Esophagus mucosa (tissue), 1 donor: ENCODE measurements around the gene KCNJ15. TPM values are rescaled to one million over a fixed set of nuclear protein-coding genes. Genes with fewer than 3 reads are reported as not detected.

ENCODE experiments used
- ATAC-seq: fragments of 200-7000 bp; cut with Tn5 transposase; one replicate; pipeline ENCODE4 v1.9.1; 2020
- total RNA-seq: library from RNA; stranded (reverse); gene quantifications from one replicate; pipeline ENCODE4 v1.2.4, GENCODE V29; 2023
- donor health status: DM: yes; HTN: yes; CAD: no.

KCNJ15 gene
- total RNA-seq: 15.5 TPM

- ATAC-seq: peak; percentile 68
These were observed at the start of gene KCNJ15 for GRCh38 chr21:38256599-38257302. Gene KCNJ15 (plus strand): TSS chr21:38256991. CDS start chr21:38299262, 42,271 bp downstream.

DNA sequence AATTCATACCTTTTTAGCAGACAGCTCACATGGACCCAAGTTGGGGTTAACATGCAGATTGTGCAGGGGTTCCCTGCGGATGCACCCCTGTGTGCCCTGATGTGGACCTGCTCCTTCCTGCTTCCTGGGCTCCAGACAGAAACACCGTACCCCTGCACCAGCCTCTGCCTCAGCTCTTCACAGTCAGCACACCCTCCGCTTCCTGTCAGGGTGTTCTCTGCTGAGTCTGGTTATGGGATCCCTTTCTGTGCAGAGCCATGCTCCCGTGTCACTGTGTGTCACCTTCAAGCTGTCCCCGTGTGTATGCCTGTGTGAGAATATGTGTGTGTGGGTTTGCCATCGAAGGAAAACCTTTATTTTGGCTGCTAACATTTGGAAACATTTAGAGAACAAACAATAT is 48.7 kb upstream of the KCNJ15 start:
- ATAC-seq: no peak

GRCh38 chr21:38211321-38211720 is 45.5 kb upstream of the KCNJ15 start:
- ATAC-seq: no peak

- ATAC-seq: no peak
These were observed 44.1 kb upstream of the KCNJ15 start for GRCh38 chr21:38212706-38213105.

- ATAC-seq: peak; percentile 77
These were observed 37.7 kb upstream of the KCNJ15 start for GRCh38 chr21:38219049-38219628.

GRCh38 chr21:38220270-38220737 is 36.5 kb upstream of the KCNJ15 start:
- peak; percentile 44 for ATAC-seq

DNA sequence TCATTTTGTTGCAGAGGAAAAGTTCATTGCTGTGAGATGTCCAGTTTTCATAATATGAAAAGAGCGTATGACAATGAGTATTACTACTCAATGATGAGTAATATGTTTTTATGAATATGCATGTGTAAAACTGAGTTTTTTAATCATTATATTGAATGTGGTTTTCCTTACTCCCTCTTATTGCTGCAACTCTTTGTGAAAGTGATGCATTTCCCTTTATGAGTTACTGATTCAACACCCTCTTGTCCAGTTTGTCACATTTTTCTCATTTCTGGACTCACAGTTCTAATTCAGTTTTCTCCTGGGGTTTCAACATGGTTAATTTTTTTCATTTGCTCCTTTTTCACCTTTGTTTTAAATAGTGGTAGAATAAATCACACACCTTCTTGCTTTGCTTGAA is 35.2 kb upstream of the KCNJ15 start:
- ATAC-seq: no peak

DNA sequence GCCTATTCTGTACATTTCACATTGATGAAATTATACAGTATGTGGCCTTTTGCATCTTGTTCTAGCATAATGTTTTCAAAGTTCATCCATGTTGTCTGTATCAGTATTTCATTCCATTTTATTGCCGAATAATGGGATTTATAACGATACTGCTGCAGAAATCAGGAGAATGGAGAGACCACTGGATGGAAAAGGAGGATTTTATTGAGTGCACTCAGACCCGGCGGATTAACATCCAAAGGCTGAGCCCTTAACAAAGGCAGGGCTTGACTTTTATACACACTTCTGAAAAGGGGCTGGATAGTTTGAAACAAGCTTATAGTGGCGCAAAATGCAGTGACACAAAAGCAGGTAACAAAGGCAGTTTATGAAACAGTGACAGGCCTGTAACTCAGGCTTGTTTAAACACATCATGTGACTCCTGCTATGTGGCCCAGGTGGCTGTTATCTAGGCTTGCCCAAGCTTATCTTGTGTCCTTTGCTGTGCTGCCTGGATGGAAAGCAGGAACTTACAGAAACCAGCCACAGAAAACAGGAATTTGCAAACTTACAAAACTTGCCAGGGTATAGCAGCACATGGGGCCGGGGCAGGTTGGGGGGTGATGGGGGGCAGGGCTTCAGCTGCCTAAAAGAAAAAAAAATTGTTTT is 32.8 kb upstream of the KCNJ15 start:
- no peak for ATAC-seq

DNA sequence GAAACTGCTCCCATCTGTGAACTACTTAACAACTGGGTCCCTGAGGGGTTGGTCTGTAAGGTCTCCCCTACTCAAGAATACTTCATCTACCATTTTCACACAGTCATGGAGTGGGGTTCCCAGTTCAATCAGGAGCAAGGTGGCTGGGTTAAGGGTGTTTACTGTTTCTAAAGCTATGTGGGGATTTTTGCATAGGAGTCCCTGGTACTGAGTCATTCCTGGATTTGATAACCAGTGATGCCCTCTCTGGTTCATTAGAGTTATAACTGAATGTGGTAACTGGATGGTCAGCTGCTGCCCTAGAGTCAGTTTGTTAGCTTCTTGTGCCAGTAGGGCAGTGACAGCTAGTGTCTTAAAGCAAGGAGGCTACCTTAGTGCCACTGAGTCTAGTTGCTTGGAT is 29.4 kb upstream of the KCNJ15 start:
- no peak for ATAC-seq

GRCh38 chr21:38228115-38228514 is 28.7 kb upstream of the KCNJ15 start:
- ATAC-seq: peak; percentile 72

GRCh38 chr21:38228537-38228936 is 28.3 kb upstream of the KCNJ15 start:
- ATAC-seq: no peak

- ATAC-seq: no peak
These were observed 27.4 kb upstream of the KCNJ15 start for GRCh38 chr21:38229260-38229877.

DNA sequence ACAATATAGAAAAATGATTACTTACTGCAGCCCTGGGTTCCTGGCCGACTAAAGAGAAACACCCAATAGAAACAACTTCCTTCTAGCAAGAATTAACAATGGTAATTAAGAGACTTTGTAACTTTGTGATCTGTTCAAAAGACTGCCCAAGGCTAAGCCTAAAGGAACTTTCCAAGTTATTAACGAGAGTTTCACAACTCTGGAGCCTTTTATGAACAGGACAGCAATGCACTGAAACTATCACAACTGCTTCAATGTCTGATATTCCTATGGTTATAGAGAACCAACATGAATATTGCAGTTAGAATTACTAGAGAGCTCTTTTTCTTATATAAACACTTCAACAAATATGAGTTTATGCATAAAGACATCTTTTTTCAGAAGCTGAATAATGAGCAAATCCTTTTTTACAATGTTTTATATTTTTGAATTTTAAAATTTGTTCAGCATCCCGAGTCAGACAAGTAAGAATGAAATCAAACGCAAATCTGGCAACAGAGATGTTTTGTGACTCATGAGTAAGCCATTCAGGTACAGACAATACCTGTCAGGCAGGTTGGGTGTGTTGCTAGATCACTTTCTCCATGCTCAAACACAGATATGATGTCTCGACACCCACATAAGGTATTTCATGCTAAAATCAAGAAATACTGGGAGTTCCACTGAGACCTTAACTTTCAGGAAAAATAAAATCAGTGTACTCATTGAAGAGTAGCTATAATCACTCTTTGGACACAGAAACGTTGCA is 22.2 kb upstream of the KCNJ15 start:
- peak; percentile 96 for ATAC-seq

DNA sequence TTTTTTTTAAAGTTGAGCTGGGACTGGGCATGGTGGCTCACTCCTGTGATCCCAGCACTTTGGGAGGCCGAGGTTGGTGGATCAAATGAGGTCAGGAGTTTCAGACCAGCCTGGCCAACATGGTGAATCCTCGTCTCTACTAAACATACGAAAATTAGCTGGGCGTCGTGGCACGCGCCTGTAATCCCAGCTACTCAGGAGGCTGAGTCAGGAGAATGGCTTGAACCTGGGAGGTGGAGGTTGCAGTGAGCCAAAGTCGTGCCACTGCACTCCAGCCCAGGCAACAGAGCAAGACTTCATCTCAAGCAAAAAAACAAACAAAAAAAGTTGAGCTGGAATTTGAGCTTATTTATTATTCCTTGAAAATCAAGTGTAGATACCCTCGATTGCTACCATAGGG is 21.5 kb upstream of the KCNJ15 start:
- ATAC-seq: peak; percentile 22

DNA sequence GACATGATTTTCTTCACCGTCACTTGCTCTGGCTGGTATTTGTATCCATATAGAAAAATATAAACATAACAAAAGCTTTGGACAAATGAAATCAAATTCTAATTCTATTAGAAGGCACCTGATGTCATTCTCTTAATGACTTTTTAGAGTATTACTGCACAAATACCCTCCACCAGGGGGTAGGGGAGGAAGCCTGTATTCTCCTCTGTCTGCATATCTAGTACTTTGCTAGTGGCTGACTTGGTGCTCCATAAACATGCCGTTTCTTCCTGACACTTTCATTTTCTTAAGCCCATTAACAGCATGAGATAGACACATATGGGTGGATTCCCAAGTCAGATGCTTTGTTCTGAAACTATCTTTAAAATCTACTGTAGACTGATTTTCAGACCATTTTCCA is 20.6 kb upstream of the KCNJ15 start:
- ATAC-seq: no peak

- no peak for ATAC-seq
These were observed 17.1 kb upstream of the KCNJ15 start for GRCh38 chr21:38239672-38240071.

DNA sequence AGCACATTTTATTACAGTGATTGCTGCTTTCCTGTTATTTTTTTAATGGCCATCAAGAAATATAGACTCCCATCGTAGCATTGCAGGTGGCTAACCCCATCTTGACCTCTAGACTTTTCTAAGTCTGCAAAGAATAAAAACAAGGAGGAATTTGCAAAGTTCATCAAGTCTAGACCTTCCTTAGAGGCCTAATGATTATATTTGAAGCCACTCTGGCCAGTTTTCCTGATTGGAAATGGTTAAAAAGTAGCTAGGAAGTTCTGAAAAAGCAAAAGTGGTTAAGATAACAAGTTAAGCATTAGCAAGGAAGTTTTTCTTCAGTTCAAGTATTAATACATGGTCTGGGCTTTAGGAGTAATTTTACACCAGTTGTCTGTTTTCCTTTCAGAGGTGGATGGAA is 16.7 kb upstream of the KCNJ15 start:
- ATAC-seq: no peak

- no peak for ATAC-seq
These were observed 15.6 kb upstream of the KCNJ15 start for GRCh38 chr21:38241029-38241740.

DNA sequence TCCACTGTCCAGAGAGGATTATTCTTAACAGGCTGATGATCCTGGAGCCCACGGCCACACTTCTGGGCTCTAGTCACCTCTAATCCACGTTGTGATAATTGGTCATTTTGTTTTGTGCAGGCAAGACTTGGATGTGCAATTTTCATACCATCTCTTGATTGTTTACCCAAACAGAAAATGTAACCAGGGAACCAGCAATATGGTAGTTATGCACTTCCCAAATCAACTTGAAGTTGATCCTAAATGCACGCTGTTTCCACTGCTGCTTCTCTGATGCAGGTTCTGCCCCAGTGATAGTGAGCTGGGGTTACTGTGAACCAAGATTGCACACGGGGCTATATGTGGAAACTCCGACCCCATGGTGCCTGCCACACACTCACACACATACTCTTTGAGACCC is 14.7 kb upstream of the KCNJ15 start:
- no peak for ATAC-seq

GRCh38 chr21:38243732-38244406 is 12.9 kb upstream of the KCNJ15 start:
- ATAC-seq: no peak

GRCh38 chr21:38244407-38244787 is 12.4 kb upstream of the KCNJ15 start:
- ATAC-seq: no peak
